ENCODE data around the gene CHI3L2.

The CHI3L2 gene

GRCh38 chr1:111220302-111220890, 7.1 kb upstream of the CHI3L2 start:
- DNase-seq (ENCODE audit: low spot score): no peak

GRCh38 chr1:111221276-111221632, 6.3 kb upstream of the CHI3L2 start:
- no peak for DNase-seq (ENCODE audit: low spot score)
- FAIRE-seq: no peak

More at GRCh38 chr1:111220302-111220890, 7.1 kb upstream of the CHI3L2 start:
- no peak for FAIRE-seq

GRCh38 chr1:111221633-111222291, 5.8 kb upstream of the CHI3L2 start:
- FAIRE-seq (no peak), DNase-seq (ENCODE audit: low spot score) (no peak)

GRCh38 chr1:111222308-111223125, 5.0 kb upstream of the CHI3L2 start:
- DNase-seq (ENCODE audit: low spot score) (peak; percentile 92), FAIRE-seq (no peak)

- DNase-seq (ENCODE audit: low spot score): no peak
- FAIRE-seq: no peak
Observed at GRCh38 chr1:111223126-111223685, 4.3 kb upstream of the CHI3L2 start.

- no peak for FAIRE-seq
Observed at GRCh38 chr1:111225091-111225490, 2.4 kb upstream of the CHI3L2 start.

GRCh38 chr1:111225717-111226400, 1.7 kb upstream of the CHI3L2 start:
- FAIRE-seq: no peak
- DNase-seq (ENCODE audit: low spot score): no peak

More at GRCh38 chr1:111225091-111225490, 2.4 kb upstream of the CHI3L2 start:
- no peak for DNase-seq (ENCODE audit: low spot score)

GRCh38 chr1:111227851-111228747, 586 bp downstream of the CHI3L2 start:
- DNase-seq (ENCODE audit: low spot score): peak; percentile 89
- FAIRE-seq: no peak

- FAIRE-seq: no peak
- no peak for DNase-seq (ENCODE audit: low spot score)
Observed at GRCh38 chr1:111228748-111229126, 1.2 kb downstream of the CHI3L2 start.

GRCh38 chr1:111232134-111232533, 4.6 kb downstream of the CHI3L2 start:
- DNase-seq (ENCODE audit: low spot score): no peak
- FAIRE-seq: no peak

- DNase-seq (ENCODE audit: low spot score) (peak; percentile 56), FAIRE-seq (no peak)
Observed at GRCh38 chr1:111234258-111234657, 6.7 kb downstream of the CHI3L2 start.

GRCh38 chr1:111234866-111235265, 7.4 kb downstream of the CHI3L2 start:
- FAIRE-seq: peak; percentile 69

GRCh38 chr1:111236379-111236778, 8.9 kb downstream of the CHI3L2 start:
- no peak for FAIRE-seq
- DNase-seq (ENCODE audit: low spot score): no peak

More at GRCh38 chr1:111234866-111235265, 7.4 kb downstream of the CHI3L2 start:
- peak; percentile 52 for DNase-seq (ENCODE audit: low spot score)

- FAIRE-seq (no peak), DNase-seq (ENCODE audit: low spot score) (no peak)
Observed at GRCh38 chr1:111236806-111237205, 9.3 kb downstream of the CHI3L2 start.

GRCh38 chr1:111238056-111238795, 10.7 kb downstream of the CHI3L2 start:
- no peak for FAIRE-seq
- DNase-seq (ENCODE audit: low spot score): no peak

GRCh38 chr1:111241797-111242196, 14.3 kb downstream of the CHI3L2 start:
- DNase-seq (ENCODE audit: low spot score) (no peak), FAIRE-seq (no peak)

- DNase-seq (ENCODE audit: low spot score) (no peak), FAIRE-seq (no peak)
Observed at GRCh38 chr1:111242805-111243523, 15.5 kb downstream of the CHI3L2 start.

- FAIRE-seq: no peak
- no peak for DNase-seq (ENCODE audit: low spot score)
Observed at GRCh38 chr1:111247125-111247838, 19.8 kb downstream of the CHI3L2 start.

Data from urothelium cell line (cell line).